C4-2B (cell line): ENCODE results near the gene SCN8A.
"Not testable (repeated sequence)": the region's sequence is repeated elsewhere in the genome, so short reads cannot be mapped to it uniquely, and the experiment has no call there.

Source experiments
- H3K27ac ChIP-seq: fragments of 450-650 bp; 2 replicates; pipeline ENCODE4 v1.5.1; 2017
- ZFX ChIP-seq: fragments of 450-650 bp; IDR thresholded peaks from 2 replicates; pipeline ENCODE4 v1.6.1; 2017
- TF ChIP-seq, protein P1 (sequence below): fragments of 450-650 bp; conservative IDR thresholded peaks from 2 replicates; pipeline ENCODE4 v1.5.1; 2017; ENCODE audit warnings: mild to moderate bottlenecking

Gene SCN8A

DNA sequence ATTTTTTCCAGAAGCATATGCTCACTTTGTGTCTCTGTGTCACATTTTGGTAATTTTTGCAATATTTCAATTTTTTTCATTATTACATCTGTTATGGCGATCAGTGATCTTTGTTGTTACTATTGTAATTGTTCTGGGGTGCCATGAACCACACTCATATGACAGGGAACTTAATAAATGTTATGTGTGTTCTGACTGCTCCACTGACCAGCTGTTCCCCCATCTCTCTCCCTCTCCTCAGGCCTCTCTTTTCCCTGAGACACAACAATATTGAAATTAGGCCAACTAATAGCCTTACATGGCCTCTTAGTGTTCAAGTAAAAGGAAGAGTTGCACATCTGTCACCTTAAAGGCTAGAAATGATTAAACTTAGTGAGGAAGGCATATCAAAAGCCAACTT is 46.0 kb downstream of the SCN8A start:
- no peak overlapping the region for H3K27ac ChIP-seq
- TF ChIP-seq, protein P1, sequence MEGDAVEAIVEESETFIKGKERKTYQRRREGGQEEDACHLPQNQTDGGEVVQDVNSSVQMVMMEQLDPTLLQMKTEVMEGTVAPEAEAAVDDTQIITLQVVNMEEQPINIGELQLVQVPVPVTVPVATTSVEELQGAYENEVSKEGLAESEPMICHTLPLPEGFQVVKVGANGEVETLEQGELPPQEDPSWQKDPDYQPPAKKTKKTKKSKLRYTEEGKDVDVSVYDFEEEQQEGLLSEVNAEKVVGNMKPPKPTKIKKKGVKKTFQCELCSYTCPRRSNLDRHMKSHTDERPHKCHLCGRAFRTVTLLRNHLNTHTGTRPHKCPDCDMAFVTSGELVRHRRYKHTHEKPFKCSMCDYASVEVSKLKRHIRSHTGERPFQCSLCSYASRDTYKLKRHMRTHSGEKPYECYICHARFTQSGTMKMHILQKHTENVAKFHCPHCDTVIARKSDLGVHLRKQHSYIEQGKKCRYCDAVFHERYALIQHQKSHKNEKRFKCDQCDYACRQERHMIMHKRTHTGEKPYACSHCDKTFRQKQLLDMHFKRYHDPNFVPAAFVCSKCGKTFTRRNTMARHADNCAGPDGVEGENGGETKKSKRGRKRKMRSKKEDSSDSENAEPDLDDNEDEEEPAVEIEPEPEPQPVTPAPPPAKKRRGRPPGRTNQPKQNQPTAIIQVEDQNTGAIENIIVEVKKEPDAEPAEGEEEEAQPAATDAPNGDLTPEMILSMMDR, result no peak
- no peak for TF ChIP-seq ZFX

DNA sequence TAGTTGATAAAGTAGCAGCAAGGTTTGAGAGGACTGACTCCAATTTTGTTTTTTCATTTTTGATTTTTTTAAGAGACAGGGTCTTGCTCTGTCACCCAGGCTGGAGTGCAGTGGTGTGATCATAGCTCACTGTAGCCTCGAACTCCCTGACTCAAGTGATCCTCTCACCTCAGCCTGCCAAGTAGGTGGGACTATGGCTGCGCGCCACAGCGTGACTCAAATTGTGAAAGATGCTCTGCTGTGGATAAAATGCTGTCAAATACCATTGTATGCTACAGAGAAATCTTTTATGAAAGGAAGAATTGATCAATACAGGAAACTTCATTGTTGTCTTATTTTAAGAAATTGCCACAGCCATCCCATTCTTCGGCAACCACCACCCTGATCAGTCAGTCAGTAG is 48.3 kb downstream of the SCN8A start:
- no peak overlapping the region for H3K27ac ChIP-seq

DNA sequence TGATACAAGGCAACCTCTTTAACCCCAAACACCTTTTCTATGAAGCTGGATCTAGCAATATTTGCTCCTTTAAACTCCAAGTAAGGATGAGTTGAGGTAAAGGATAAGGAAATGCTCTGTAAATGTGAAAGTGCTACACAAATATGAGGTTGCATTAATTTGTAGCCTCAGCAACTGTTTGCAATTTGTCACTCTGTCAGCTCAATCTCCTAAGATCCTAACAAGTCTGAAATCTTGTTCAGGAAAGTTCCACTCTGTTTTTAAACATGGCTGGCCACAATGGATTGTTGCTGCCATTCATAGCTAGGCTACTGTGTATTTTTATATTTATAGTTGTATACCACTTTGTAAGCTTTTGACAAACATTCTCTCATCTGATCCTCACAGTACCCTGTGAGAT is 51.3 kb downstream of the SCN8A start:
- TF ChIP-seq, protein P1, result no peak
- TF ChIP-seq ZFX, result no peak

More for the DNA sequence above, 48.3 kb downstream of the SCN8A start:
- no peak for TF ChIP-seq ZFX

DNA sequence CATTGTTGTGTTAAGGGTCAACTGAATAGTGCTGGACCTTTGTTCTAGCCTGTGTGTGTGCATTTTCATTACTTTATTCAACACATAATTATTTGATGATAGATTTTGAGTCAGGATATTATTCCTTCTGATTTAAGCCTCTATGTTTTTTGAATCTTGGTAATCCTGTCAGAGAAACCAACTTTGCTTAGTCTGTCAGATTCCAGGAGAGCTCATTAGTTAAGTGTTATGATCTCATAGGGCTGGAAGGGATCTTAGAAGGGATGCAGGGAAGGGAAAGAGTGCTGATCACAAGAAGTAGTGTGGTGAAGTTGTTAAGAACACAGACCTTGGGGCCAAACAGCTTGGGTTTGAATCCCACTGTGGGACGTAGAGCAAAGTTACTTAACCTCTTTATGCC is 52.9 kb downstream of the SCN8A start:
- TF ChIP-seq, protein P1, result no peak
- no peak for TF ChIP-seq ZFX
- H3K27ac ChIP-seq, result no peak overlapping the region

More for the DNA sequence above, 51.3 kb downstream of the SCN8A start:
- H3K27ac ChIP-seq, result no peak overlapping the region

DNA sequence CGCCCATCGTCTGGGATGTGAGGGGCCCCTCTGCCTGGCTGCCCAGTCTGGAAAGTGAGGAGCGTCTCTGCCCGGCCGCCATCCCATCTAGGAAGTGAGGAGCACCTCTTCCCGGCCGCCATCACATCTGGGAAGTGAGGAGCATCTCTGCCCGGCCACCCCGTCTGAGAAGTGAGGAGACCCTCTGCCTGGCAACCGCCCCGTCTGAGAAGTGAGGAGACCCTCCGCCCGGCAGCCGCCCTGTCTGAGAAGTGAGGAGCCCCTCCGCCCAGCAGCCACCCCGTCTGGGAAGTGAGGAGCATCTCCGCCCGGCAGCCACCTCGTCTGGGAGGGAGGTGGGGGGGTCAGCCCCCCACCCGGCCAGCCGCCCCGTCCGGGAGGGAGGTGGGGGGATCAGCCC is 53.7 kb downstream of the SCN8A start:
- H3K27ac ChIP-seq, result not testable (repeated sequence)

DNA sequence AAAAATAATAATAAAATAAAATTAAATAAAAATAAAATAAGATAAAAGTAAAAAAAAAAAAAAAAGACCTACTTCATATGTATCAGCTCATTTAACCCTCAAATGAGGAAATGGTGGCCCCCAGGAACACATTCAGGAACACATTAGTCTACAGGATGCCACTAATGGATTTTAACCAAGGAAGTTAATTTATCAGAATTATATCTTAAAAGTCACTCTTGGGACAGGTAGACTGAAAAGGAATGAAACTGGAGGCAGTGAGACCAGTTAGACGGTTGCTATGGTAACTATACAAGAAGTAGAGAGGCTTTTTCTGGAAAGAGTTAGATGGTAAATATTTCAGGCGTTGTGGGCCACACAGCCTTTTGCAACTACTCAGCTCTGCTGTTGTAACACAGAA is 54.9 kb downstream of the SCN8A start:
- TF ChIP-seq ZFX, result no peak
- TF ChIP-seq, protein P1, result no peak

DNA sequence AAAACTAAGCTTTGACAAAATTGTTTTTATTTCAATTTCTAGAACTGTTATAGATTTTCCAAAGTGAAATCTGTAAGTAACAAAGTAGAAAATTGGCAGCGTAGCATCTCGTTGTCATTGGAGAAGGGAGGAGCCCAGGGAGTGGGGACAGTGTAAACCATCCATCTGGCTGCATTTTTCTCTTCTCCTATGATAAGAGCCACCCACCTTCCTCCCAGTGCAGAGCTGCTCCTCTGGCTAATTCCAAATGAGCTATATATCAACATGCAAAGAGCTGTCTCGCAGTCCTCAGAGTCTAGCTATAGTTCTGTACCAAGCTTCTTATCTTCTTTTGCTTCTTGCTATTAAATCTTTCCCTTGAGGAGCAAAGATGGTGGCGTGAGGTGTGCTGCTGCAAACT is 56.6 kb downstream of the SCN8A start:
- no peak for TF ChIP-seq ZFX
- TF ChIP-seq, protein P1, result no peak
- no peak overlapping the region for H3K27ac ChIP-seq

More for the DNA sequence above, 54.9 kb downstream of the SCN8A start:
- H3K27ac ChIP-seq, result no peak overlapping the region

DNA sequence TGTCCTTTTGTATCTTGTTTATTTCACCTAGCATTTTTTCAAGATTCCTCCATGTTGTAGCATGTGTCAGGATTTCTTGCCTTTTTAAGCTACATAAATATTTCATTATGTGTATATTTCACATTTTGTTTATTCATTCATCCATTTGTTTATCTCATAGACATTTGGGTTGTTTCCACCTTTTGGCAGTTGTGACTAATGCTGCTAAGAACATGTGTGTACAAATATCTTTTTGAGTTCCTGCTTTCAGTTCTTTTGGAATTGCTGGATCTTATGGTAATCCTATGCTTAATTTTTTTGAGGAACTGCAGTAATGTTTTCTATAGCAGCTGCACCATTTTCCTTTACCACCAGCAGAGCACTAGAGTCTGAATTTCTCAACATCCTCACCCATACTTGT is 62.4 kb downstream of the SCN8A start:
- no peak for TF ChIP-seq ZFX
- TF ChIP-seq, protein P1, result no peak
- H3K27ac ChIP-seq, result no peak overlapping the region

DNA sequence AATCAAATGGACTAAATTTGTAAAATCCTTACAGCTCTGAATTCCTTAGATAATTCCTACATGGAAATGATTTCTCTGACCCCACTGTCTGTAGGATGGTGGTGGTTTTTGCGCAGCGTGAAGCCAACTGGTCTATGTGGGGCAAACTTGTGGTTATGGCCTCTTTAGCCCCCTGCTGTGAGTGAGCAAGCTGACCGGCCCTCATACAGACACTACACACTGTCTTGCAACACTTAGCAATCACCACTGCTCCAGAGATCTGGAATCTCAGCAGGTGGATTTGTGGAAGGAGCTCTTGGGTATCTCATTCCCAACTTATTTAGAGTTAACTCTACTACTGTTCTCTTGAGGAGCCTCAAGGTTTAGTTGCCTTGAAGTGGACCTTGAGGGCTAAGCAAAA is 70.2 kb downstream of the SCN8A start:
- no peak overlapping the region for H3K27ac ChIP-seq
- TF ChIP-seq ZFX, result no peak
- TF ChIP-seq, protein P1, result no peak
